IPS-18a (cell line): Measurements from ENCODE around the gene EXOC7.

ENCODE experiments used
- H3K27ac ChIP-seq: one replicate; pipeline ENCODE4 v1.5.1; 2013; ENCODE audit warnings: low read length
- H3K27me3 ChIP-seq: one replicate; pipeline ENCODE4 v1.6.1; 2013; ENCODE audit warnings: mild to moderate bottlenecking, low read length; ENCODE audit not compliant: control insufficient read depth, insufficient read depth
- H3K36me3 ChIP-seq: one replicate; pipeline ENCODE4 v1.6.1; 2013; ENCODE audit warnings: low read depth, low read length; ENCODE audit not compliant: control insufficient read depth
- H3K4me1 ChIP-seq: one replicate; pipeline ENCODE4 v1.6.1; 2013; ENCODE audit warnings: low read depth, low read length; ENCODE audit not compliant: control insufficient read depth
- H3K4me3 ChIP-seq: one replicate; pipeline ENCODE4 v1.5.1; 2013; ENCODE audit warnings: low read length
- H3K9ac ChIP-seq: one replicate; pipeline ENCODE4 v1.6.1; 2013; ENCODE audit warnings: mild to moderate bottlenecking, low read length, moderate library complexity
- H3K9me3 ChIP-seq: one replicate; pipeline ENCODE4 v1.6.1; 2013; ENCODE audit warnings: low read depth, low read length; ENCODE audit not compliant: control insufficient read depth

EXOC7 gene

GRCh38 chr17:76136276-76137000, 32.9 kb upstream of the EXOC7 start:
- Histone ChIP-seq H3K9me3 (no peaks in the 10 kb centered on the region), H3K27me3 (peaks cover 93% of the 10 kb centered on the region), H3K9ac (no peak overlapping the region), H3K4me1 (peaks cover 79% of the 10 kb centered on the region), H3K4me3 (no peak overlapping the region), H3K27ac (no peak overlapping the region), H3K36me3 (no peaks in the 10 kb centered on the region)

GRCh38 chr17:76135810-76136188, 32.2 kb upstream of the EXOC7 start:
- peak overlapping the region; percentile 18 for H3K9ac ChIP-seq
- peaks cover 94% of the 10 kb centered on the region for H3K27me3 ChIP-seq
- H3K9me3 ChIP-seq, result no peaks in the 10 kb centered on the region
- peak overlapping the region; percentile 50 for H3K4me3 ChIP-seq
- H3K36me3 ChIP-seq, result no peaks in the 10 kb centered on the region
- H3K4me1 ChIP-seq, result peaks cover 78% of the 10 kb centered on the region
- no peak overlapping the region for H3K27ac ChIP-seq

- Histone ChIP-seq H3K27ac (no peak overlapping the region), H3K4me1 (peaks cover 74% of the 10 kb centered on the region)
Measured at GRCh38 chr17:76134911-76135809, 31.6 kb upstream of the EXOC7 start.

GRCh38 chr17:76132574-76133338, 29.2 kb upstream of the EXOC7 start:
- peaks cover 54% of the 10 kb centered on the region for H3K4me1 ChIP-seq
- H3K4me3 ChIP-seq, result peak overlapping the region; percentile 5
- no peak overlapping the region for H3K27ac ChIP-seq
- H3K27me3 ChIP-seq, result peaks cover 73% of the 10 kb centered on the region
- no peak overlapping the region for H3K9ac ChIP-seq
- H3K9me3 ChIP-seq, result no peaks in the 10 kb centered on the region
- H3K36me3 ChIP-seq, result no peaks in the 10 kb centered on the region

More at GRCh38 chr17:76134911-76135809, 31.6 kb upstream of the EXOC7 start:
- Histone ChIP-seq H3K4me3 (peak overlapping the region; percentile 50), H3K36me3 (no peaks in the 10 kb centered on the region), H3K9ac (peak overlapping the region; percentile 18), H3K27me3 (peaks cover 94% of the 10 kb centered on the region), H3K9me3 (no peaks in the 10 kb centered on the region)

GRCh38 chr17:76131692-76132573, 28.3 kb upstream of the EXOC7 start:
- Histone ChIP-seq H3K27ac (no peak overlapping the region), H3K36me3 (no peaks in the 10 kb centered on the region), H3K9me3 (no peaks in the 10 kb centered on the region), H3K4me3 (peak overlapping the region; percentile 17), H3K4me1 (peaks cover 47% of the 10 kb centered on the region), H3K9ac (no peak overlapping the region), H3K27me3 (peaks cover 64% of the 10 kb centered on the region)

GRCh38 chr17:76131051-76131691, 27.6 kb upstream of the EXOC7 start:
- Histone ChIP-seq H3K36me3 (no peaks in the 10 kb centered on the region), H3K4me3 (no peak overlapping the region), H3K27me3 (peaks cover 57% of the 10 kb centered on the region)

GRCh38 chr17:76130473-76130872, 26.9 kb upstream of the EXOC7 start:
- Histone ChIP-seq H3K9me3 (no peaks in the 10 kb centered on the region), H3K27me3 (peaks cover 50% of the 10 kb centered on the region), H3K4me3 (no peak overlapping the region), H3K27ac (no peak overlapping the region), H3K4me1 (peaks cover 36% of the 10 kb centered on the region), H3K9ac (no peak overlapping the region), H3K36me3 (no peaks in the 10 kb centered on the region)

More at GRCh38 chr17:76131051-76131691, 27.6 kb upstream of the EXOC7 start:
- Histone ChIP-seq H3K27ac (no peak overlapping the region), H3K9me3 (no peaks in the 10 kb centered on the region), H3K4me1 (peaks cover 41% of the 10 kb centered on the region), H3K9ac (no peak overlapping the region)

- H3K36me3 ChIP-seq, result no peaks in the 10 kb centered on the region
- peaks cover 4% of the 10 kb centered on the region for H3K4me1 ChIP-seq
- no peak overlapping the region for H3K27ac ChIP-seq
- H3K27me3 ChIP-seq, result peaks cover 11% of the 10 kb centered on the region
- H3K9me3 ChIP-seq, result no peaks in the 10 kb centered on the region
- no peak overlapping the region for H3K9ac ChIP-seq
- no peak overlapping the region for H3K4me3 ChIP-seq
Measured at GRCh38 chr17:76125922-76126321, 22.3 kb upstream of the EXOC7 start.

GRCh38 chr17:76125391-76125675, 21.7 kb upstream of the EXOC7 start:
- Histone ChIP-seq H3K36me3 (no peaks in the 10 kb centered on the region), H3K9me3 (no peaks in the 10 kb centered on the region), H3K9ac (no peak overlapping the region), H3K27me3 (peaks cover 5% of the 10 kb centered on the region), H3K4me3 (no peak overlapping the region), H3K27ac (no peak overlapping the region), H3K4me1 (peaks cover 10% of the 10 kb centered on the region)

- no peak overlapping the region for H3K27ac ChIP-seq
- H3K27me3 ChIP-seq, result no peaks in the 10 kb centered on the region
- H3K9ac ChIP-seq, result no peak overlapping the region
- no peak overlapping the region for H3K4me3 ChIP-seq
- no peaks in the 10 kb centered on the region for H3K9me3 ChIP-seq
- no peaks in the 10 kb centered on the region for H3K36me3 ChIP-seq
- H3K4me1 ChIP-seq, result peaks cover 13% of the 10 kb centered on the region
Measured at GRCh38 chr17:76124582-76125390, 21.2 kb upstream of the EXOC7 start.
